ENCODE data around the gene MET. TPM values are rescaled to one million over a fixed set of nuclear protein-coding genes. Genes with fewer than 3 reads are reported as not detected.
A peak's percentile ranks its signal among the peaks of the same experiment; 100 is the strongest.

The MET gene
- total RNA-seq, 1 experiment from 2014 or later: 242 TPM

DNA sequence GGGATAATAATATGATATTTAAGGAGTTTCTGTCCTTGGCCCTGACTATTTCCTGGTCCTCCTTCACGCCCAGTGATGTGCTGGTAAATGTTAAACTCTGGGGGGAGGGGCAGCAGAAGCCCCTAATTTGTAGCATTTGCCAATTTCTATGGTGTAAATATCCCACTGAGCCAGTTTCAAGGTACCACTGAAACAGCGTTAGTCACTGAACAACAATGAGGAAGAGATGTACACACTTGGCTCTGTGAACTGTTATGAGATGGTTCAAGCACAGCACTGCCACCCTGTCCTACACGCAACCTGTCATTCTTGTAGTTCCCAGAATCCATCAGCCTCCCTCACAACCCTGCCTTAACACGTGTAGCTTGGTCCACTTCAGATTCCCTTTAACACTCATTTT lies 39.8 kb downstream of the MET start:
- H3K36me3 Mint-ChIP-seq (ENCODE audit: insufficient read depth, unreplicated experiment): peaks cover 66% of the 10 kb centered on the region
- CTCF ChIA-PET: interaction anchor here (1.4 to 1.6 kb wide), 2 partner anchors 37 to 41 kb away, joined by 6 to 7 read pairs; no protein-coding TSS in a partner anchor
- H3K27ac Mint-ChIP-seq (ENCODE audit: unreplicated experiment): peak overlapping the region; percentile 91
- intact Hi-C loops (cut with micrococcal nuclease; ENCODE audit: unreplicated experiment): no loop called here
- no peaks in the 10 kb centered on the region for H3K9me3 Mint-ChIP-seq (ENCODE audit: low read depth, unreplicated experiment)
- DNase-seq: no peak
- peaks cover 84% of the 10 kb centered on the region for H3K4me1 Mint-ChIP-seq (ENCODE audit: low read depth, unreplicated experiment)
- H3K27me3 Mint-ChIP-seq (ENCODE audit: unreplicated experiment): no peaks in the 10 kb centered on the region
- TF ChIP-seq, protein P1, sequence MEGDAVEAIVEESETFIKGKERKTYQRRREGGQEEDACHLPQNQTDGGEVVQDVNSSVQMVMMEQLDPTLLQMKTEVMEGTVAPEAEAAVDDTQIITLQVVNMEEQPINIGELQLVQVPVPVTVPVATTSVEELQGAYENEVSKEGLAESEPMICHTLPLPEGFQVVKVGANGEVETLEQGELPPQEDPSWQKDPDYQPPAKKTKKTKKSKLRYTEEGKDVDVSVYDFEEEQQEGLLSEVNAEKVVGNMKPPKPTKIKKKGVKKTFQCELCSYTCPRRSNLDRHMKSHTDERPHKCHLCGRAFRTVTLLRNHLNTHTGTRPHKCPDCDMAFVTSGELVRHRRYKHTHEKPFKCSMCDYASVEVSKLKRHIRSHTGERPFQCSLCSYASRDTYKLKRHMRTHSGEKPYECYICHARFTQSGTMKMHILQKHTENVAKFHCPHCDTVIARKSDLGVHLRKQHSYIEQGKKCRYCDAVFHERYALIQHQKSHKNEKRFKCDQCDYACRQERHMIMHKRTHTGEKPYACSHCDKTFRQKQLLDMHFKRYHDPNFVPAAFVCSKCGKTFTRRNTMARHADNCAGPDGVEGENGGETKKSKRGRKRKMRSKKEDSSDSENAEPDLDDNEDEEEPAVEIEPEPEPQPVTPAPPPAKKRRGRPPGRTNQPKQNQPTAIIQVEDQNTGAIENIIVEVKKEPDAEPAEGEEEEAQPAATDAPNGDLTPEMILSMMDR (IDR thresholded peaks at IDR 0.05; ENCODE audit: unreplicated experiment): no peak
- H3K4me3 Mint-ChIP-seq (ENCODE audit: low read depth, unreplicated experiment): peak overlapping the region; percentile 57
- no TSS peak for BruUV-seq (replicated peaks)

GRCh38 chr7:116713500-116713899 lies 41.5 kb downstream of the MET start:
- Mint-ChIP-seq H3K27ac (ENCODE audit: unreplicated experiment) (peak overlapping the region; percentile 4), H3K4me3 (ENCODE audit: low read depth, unreplicated experiment) (no peak overlapping the region), H3K4me1 (ENCODE audit: low read depth, unreplicated experiment) (peaks cover 79% of the 10 kb centered on the region), H3K27me3 (ENCODE audit: unreplicated experiment) (no peaks in the 10 kb centered on the region), H3K36me3 (ENCODE audit: insufficient read depth, unreplicated experiment) (peaks cover 63% of the 10 kb centered on the region), H3K9me3 (ENCODE audit: low read depth, unreplicated experiment) (no peaks in the 10 kb centered on the region)
- DNase-seq: no peak
- CTCF ChIA-PET: no interaction called here
- intact Hi-C loops (cut with micrococcal nuclease; ENCODE audit: unreplicated experiment): no loop called here
- BruUV-seq (replicated peaks): no TSS peak
- TF ChIP-seq, protein P1 (IDR thresholded peaks at IDR 0.05; ENCODE audit: unreplicated experiment): no peak

- H3K4me3 Mint-ChIP-seq (ENCODE audit: low read depth, unreplicated experiment): no peak overlapping the region
These were observed 41.9 kb downstream of the MET start for GRCh38 chr7:116713918-116714317.

GRCh38 chr7:116715077-116715476 lies 43.1 kb downstream of the MET start:
- no peaks in the 10 kb centered on the region for H3K27me3 Mint-ChIP-seq (ENCODE audit: unreplicated experiment)
- no peaks in the 10 kb centered on the region for H3K9me3 Mint-ChIP-seq (ENCODE audit: low read depth, unreplicated experiment)
- no peak overlapping the region for H3K4me3 Mint-ChIP-seq (ENCODE audit: low read depth, unreplicated experiment)
- peaks cover 63% of the 10 kb centered on the region for H3K4me1 Mint-ChIP-seq (ENCODE audit: low read depth, unreplicated experiment)
- TF ChIP-seq, protein P1 (IDR thresholded peaks at IDR 0.05; ENCODE audit: unreplicated experiment): no peak
- CTCF ChIA-PET: no interaction called here
- no TSS peak for BruUV-seq (replicated peaks)
- intact Hi-C loops (cut with micrococcal nuclease; ENCODE audit: unreplicated experiment): no loop called here
- no peak for DNase-seq
- peaks cover 55% of the 10 kb centered on the region for H3K36me3 Mint-ChIP-seq (ENCODE audit: insufficient read depth, unreplicated experiment)
- peak overlapping the region; percentile 54 for H3K27ac Mint-ChIP-seq (ENCODE audit: unreplicated experiment)

More at GRCh38 chr7:116713918-116714317, 41.9 kb downstream of the MET start:
- H3K4me1 Mint-ChIP-seq (ENCODE audit: low read depth, unreplicated experiment): peaks cover 75% of the 10 kb centered on the region
- TF ChIP-seq, protein P1 (IDR thresholded peaks at IDR 0.05; ENCODE audit: unreplicated experiment): no peak
- peaks cover 63% of the 10 kb centered on the region for H3K36me3 Mint-ChIP-seq (ENCODE audit: insufficient read depth, unreplicated experiment)
- H3K27ac Mint-ChIP-seq (ENCODE audit: unreplicated experiment): peak overlapping the region; percentile 4
- intact Hi-C loops (cut with micrococcal nuclease; ENCODE audit: unreplicated experiment): no loop called here
- no TSS peak for BruUV-seq (replicated peaks)
- H3K9me3 Mint-ChIP-seq (ENCODE audit: low read depth, unreplicated experiment): no peaks in the 10 kb centered on the region
- H3K27me3 Mint-ChIP-seq (ENCODE audit: unreplicated experiment): no peaks in the 10 kb centered on the region
- DNase-seq: no peak
- CTCF ChIA-PET: no interaction called here

Measured in Calu3 (cell line).